GM19240 (cell line): Measurements from ENCODE around the gene PAX8.
"Not testable (repeated sequence)": the region's sequence is repeated elsewhere in the genome, so short reads cannot be mapped to it uniquely, and the experiment has no call there.

ENCODE experiments used
- DNase-seq: peaks from one replicate; pipeline ENCODE4 v3.0.0; 2011; ENCODE audit warnings: low spot score; ENCODE audit not compliant: insufficient read length

PAX8 gene

DNA sequence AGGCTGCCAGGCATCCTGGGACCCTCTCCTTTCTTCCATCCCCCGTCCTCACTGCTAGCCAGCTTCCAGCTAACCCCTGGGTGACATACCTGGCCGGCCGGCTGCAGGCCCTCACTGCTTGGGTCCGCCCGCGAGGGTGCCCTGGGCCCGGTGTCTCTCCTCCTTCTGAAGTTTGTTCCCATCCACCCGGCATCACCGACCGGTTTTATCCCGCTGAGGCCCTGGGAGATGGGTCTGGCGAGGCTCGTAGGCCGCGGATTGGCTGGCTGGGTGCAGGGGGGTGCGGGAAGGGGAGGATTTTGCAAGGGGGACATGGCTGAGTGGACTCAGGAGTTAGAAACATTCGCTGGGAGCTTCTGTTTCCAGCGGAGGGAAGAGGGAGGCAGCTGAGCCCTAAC is at the start of gene PAX8:
TSS of gene PAX8 (minus strand) at position 180 of the 398 bp plus-strand sequence. CDS start 527 bp downstream, outside the sequence.
- no peak for DNase-seq

DNA sequence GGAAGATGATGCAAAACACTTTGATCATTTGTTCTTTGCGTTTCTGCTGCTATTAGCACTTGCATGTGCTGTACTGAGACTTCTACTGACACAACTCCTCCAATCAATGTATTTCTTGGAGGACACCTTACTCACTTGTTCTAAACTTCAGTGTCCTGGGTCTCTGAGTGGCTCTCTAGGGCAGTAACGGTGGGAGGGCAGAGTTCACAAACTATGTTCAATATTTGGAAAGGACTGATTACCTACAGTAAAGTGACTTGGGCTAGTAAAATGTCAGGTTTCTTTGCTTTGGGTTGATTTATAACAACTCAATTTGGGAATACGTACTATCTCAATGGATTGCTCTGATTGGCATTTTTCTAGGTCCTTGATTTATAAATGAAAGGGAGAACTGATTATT is 49.3 kb upstream of the PAX8 start:
- DNase-seq = no peak

DNA sequence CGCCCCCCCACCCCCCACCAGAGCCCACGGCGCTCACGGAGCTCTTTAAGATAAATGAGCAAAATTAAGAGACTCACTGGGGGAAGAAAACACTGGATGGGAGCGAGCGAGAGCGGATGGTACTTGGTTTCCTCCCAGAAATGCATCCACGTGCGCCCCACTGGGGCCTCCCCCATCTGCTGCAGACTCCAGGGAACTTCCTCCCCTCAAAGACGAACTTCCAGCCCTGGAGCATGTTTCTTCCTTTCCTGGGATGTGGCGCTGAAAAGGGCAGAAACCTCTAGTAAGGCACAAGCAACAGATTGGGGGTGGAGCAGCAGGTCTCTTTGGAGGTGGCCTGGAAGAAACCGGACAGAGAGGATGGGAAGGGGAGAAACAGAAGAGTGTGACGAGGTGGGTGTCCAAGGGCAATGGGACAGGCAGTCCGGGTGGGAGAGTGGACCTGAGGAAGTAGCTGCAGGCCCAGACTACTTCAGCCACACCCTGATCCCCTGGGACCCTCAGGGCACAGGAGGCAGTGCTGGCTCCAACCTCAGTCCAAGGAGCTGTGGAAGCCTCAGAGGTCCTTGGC is 46.5 kb upstream of the PAX8 start:
- DNase-seq = not testable (repeated sequence)

DNA sequence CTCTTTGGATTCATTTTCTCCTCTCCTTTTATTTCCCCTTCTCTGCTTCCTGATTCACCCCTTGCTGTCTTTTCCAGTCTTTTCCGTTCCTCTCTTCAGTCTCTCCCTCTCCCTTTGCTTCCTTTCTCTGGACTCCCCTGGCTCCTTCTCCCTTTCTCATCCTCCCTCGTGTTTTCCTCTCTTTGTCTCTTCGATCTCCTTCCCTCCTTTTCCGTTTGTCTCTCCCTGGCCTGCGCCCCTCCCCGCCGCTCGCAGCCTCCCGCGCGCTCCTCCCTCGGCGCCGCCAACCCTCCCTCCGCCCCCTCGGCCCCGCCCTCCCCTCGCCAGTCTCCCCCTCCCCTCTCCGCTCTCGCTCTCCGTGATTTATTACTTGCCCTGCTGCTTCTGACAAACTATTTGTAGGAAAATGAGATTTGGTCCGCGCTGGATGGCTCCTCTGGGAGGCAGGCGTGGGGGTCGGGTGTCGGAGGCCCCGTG is 46.0 kb upstream of the PAX8 start:
- DNase-seq = peak; percentile 22

- not testable (repeated sequence) for DNase-seq
These were observed 44.4 kb upstream of the PAX8 start for GRCh38 chr2:113323129-113323528.

GRCh38 chr2:113320106-113320505 is 41.4 kb upstream of the PAX8 start:
- DNase-seq = not testable (repeated sequence)

GRCh38 chr2:113318941-113319340 is 40.2 kb upstream of the PAX8 start:
- not testable (repeated sequence) for DNase-seq

GRCh38 chr2:113316085-113316484 is 37.4 kb upstream of the PAX8 start:
- DNase-seq = no peak

DNA sequence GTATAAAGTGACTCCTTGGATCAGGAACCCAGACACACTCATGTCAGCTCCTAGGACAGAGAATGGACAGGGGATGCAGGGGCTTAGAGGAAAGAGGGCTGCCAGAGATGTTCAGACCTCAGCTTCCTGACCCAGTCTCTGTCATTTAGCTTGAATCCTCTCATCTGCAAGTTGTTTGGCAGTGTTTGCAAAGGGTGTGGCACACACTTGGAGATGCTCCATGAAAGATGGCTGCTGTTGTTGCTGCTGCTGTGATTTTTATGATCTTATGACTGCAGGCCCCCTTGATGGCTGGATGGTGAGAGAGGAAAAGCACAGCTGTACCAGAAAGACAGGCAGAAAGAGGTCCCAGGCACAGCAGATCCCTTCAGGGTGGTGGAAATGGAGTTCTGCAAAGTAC is 35.9 kb upstream of the PAX8 start:
- not testable (repeated sequence) for DNase-seq

DNA sequence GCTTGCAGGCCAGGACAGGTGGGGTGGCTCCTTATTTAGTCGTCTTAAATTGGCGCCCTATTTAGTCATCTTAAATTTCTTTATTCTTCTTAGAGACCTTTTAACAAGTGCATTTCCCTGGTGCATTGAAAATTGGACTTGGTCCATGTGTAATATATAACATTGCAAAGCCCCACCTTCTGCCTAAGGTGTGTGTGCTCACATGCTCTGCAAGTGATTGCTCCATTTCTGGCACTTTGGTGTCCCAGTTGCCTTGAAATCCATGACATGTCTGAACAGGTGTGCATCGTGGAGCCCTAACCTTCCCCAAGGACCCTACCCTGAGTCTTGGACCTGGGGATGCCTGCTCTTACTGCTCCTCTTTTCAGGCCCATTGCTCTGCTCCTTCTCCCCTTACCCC is 35.5 kb upstream of the PAX8 start:
- DNase-seq = not testable (repeated sequence)

GRCh38 chr2:113311781-113312180 is 33.1 kb upstream of the PAX8 start:
- DNase-seq = not testable (repeated sequence)

GRCh38 chr2:113311191-113311590 is 32.5 kb upstream of the PAX8 start:
- not testable (repeated sequence) for DNase-seq

DNA sequence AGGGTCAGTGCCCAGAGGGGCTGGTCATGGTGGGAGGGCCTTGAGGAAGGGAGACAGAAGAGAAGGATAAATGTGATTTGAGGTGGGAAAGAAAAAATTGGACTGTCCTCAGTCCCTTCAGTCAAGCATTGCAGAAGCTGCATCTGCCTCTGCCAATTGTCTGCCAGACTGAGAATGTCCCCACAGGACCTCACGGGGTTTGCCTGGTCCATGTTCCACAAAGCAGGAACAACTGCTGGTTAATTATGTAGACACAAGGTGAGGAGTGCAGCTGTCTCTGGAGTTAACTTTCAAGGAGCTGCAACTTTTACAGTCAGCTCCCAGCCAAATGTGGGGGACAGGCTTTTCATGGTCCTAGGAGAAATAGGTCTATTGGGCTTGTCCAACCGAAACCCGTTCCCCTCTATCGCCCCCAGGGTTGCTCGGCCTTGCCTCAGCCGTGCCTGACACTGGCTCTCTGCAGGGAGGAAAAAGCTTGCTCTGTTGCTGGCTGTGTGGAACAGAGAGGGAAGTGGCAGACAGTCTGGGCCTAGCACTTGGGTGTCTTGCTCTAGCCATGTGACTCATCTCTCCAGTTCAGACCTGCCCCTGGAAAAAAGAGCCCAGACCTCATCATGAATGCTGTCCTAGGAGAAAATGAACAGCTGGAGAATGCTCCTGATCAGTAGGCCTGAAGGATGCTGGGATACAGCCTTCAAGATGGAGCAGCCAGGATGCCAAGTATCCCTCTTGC is 31.1 kb upstream of the PAX8 start:
- no peak for DNase-seq

GRCh38 chr2:113308784-113309183 is 30.1 kb upstream of the PAX8 start:
- DNase-seq = not testable (repeated sequence)

- DNase-seq = not testable (repeated sequence)
These were observed 27.5 kb upstream of the PAX8 start for GRCh38 chr2:113306207-113306606.

DNA sequence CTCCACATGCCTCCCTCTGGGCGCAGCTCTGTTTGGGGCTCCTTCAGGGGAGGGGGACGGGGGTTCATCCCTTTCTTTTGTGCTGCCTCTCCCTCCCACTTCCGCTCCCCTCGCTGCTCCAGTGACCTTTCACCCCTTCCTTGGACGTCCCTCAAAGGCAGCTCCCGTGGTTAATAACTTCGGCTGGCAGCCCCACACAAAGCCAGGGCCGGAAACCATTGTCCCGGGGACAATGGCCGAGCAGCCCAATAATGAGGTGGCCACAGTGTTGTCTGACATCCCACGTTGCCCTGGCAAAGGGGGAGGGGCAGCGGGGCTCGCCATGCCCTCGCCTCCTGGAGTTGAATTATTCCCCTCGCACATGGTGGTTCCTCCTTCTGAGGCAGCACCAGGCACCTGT is 27.0 kb upstream of the PAX8 start:
- not testable (repeated sequence) for DNase-seq

- no peak for DNase-seq
These were observed 26.4 kb upstream of the PAX8 start for GRCh38 chr2:113305146-113305545.

DNA sequence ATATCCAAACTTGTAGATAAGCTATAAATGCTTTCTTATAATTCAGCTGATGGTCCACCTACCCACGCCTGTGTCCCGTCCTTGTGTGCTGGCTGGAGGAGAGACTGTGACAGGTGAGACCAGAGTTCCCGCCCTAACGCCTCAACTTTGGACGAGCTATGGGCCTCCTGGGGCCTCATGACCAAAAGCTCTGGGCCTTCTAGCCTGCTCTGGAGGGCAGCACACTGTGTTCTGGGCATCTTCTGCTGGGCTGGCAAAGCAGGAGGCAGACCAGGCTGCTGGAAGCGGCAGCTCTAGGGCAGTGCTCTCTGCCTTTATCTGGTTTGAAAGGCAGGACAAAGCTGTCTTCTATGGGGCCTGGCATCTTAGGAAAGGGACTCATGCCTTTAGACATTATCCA is 26.0 kb upstream of the PAX8 start:
- no peak for DNase-seq

GRCh38 chr2:113302216-113302980 is 23.7 kb upstream of the PAX8 start:
- DNase-seq = not testable (repeated sequence)

GRCh38 chr2:113300281-113300680 is 21.6 kb upstream of the PAX8 start:
- DNase-seq = no peak

GRCh38 chr2:113298176-113298575 is 19.5 kb upstream of the PAX8 start:
- DNase-seq = no peak

DNA sequence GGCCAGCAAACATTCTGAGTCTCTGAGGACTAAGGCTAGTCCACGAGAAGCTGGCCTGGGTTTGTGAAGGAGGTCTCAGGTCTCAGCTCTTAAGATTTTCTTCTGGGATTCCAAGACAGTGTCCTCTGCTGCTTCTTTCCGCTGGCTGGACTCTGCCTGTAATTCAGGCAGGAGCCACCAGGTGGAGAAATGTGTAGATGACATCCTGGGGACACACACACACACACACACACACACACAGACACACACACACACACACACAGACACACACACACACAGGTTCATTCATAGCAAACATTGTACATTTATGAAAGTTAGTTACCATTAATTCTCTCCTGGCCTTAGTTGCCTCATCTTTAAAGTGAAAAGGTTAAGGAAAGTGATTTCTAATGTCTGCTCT is 18.9 kb upstream of the PAX8 start:
- not testable (repeated sequence) for DNase-seq
